Skeletal muscle satellite cell (primary cell): ENCODE results near the gene TANGO2.
A peak's percentile ranks its signal among the peaks of the same experiment; 100 is the strongest.

ENCODE experiments used
- H3K27me3 ChIP-seq: 2 replicates; pipeline ENCODE4 v1.7.0; 2013; ENCODE audit warnings: low read length; ENCODE audit not compliant: control insufficient read depth, insufficient read depth
- H3K36me3 ChIP-seq: 2 replicates; pipeline ENCODE4 v1.7.0; 2013; ENCODE audit warnings: mild to moderate bottlenecking, control low read depth, low read length; ENCODE audit not compliant: insufficient read depth
- H3K4me1 ChIP-seq: 2 replicates; pipeline ENCODE4 v1.7.0; 2013; ENCODE audit warnings: low read length; ENCODE audit not compliant: control insufficient read depth, insufficient read depth
- H3K4me2 ChIP-seq: 2 replicates; pipeline ENCODE4 v1.7.0; 2013; ENCODE audit warnings: mild to moderate bottlenecking, low read length
- H3K4me3 ChIP-seq: 2 replicates; pipeline ENCODE4 v1.7.0; 2013; ENCODE audit warnings: low read length
- H3K9ac ChIP-seq: 2 replicates; pipeline ENCODE4 v1.7.0; 2013; ENCODE audit warnings: mild to moderate bottlenecking, low read depth, low read length, moderate library complexity
- H3K9me3 ChIP-seq: replicated peaks from 2 replicates; pipeline ENCODE4 v1.7.0; 2013; ENCODE audit warnings: mild to moderate bottlenecking, control low read depth, low read length

The TANGO2 gene

DNA sequence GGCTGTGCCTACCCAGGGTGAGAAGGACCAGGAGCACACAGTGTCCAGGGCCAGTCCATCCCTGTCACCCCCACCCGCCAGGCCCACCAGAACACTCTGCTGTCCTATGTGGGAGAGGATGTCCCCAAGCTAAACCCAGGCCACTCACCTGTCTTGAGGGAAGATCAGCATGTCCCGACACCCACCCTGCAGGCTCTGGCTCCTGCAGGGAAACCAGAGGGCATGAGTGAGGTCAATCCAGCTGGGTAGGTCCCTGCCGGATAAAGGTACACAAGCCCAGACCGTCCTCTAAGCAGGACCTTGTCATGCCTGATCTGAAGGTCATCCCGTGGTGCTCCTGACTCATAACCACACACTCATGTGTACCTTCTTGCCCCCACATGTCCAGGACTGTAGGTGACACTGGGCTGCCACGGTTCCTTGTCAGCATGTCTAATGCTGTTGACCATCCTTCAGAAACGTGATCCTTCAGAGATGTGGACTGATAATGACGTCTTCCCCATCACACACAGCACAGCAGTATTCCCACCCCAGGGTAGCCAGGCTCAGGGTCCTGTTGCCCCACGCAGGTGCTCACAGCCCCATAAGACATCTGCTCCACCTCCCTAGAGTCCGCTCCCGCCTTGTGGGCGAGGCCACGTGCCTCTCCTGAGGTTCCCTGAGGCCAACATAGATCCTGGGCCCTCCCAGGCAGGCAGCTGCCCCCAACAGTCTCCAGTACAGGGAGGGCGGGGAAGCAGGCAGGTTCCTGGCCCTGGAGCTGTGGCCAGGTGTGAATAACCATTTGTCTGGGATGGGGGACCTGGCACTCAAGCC lies 10.4 kb upstream of the TANGO2 start:
- no peaks in the 10 kb centered on the region for H3K36me3 ChIP-seq
- H3K9me3 ChIP-seq = no peaks in the 10 kb centered on the region
- H3K27me3 ChIP-seq = peaks cover 11% of the 10 kb centered on the region
- H3K4me3 ChIP-seq = no peak overlapping the region
- peaks cover 2% of the 10 kb centered on the region for H3K4me1 ChIP-seq
- no peak overlapping the region for H3K9ac ChIP-seq
- H3K4me2 ChIP-seq = no peak overlapping the region

DNA sequence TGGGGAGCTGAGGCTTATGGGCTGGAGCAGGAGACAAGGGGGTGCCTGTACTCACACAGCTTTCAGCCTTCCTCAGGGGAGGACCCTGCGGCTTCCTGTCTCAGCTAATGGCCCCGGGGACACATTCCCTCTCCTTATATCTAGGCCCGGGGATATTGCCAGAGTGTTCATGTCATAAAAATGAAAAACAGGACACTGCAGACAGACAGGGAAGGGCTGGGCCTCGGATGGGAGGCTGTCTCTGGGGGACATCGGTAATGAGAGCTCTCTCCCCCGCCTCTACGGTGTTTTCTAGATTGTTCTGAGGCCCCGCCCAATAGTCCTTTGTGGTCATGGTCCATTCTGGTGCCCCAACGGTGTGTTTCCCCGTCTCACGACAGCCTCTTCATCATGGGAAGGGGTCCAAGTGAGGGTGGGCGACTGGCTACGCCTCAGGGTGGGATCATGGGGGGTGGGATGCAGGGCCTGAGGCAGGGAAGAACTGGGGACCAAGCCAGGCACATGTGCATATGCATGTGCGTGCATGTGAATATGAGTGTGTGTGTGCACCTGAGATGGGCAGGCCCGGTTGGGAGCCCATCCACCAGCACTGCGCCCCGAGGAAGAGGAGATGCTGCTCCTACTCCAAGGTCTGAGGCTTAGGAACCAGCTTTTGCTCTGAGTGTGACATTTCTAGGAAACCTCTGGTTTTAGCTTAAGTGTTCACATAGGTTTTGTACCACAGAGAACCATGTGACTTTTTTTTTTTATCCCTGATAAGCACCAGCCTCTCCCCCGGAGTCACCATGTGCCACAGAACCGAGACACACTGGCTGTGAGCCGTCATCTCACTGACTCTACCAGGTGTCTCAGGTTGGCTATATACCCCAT lies 9.6 kb upstream of the TANGO2 start:
- H3K9me3 ChIP-seq = no peaks in the 10 kb centered on the region
- no peaks in the 10 kb centered on the region for H3K36me3 ChIP-seq
- no peak overlapping the region for H3K4me2 ChIP-seq
- H3K27me3 ChIP-seq = peaks cover 12% of the 10 kb centered on the region
- no peak overlapping the region for H3K4me3 ChIP-seq
- peaks cover 2% of the 10 kb centered on the region for H3K4me1 ChIP-seq
- H3K9ac ChIP-seq = no peak overlapping the region

DNA sequence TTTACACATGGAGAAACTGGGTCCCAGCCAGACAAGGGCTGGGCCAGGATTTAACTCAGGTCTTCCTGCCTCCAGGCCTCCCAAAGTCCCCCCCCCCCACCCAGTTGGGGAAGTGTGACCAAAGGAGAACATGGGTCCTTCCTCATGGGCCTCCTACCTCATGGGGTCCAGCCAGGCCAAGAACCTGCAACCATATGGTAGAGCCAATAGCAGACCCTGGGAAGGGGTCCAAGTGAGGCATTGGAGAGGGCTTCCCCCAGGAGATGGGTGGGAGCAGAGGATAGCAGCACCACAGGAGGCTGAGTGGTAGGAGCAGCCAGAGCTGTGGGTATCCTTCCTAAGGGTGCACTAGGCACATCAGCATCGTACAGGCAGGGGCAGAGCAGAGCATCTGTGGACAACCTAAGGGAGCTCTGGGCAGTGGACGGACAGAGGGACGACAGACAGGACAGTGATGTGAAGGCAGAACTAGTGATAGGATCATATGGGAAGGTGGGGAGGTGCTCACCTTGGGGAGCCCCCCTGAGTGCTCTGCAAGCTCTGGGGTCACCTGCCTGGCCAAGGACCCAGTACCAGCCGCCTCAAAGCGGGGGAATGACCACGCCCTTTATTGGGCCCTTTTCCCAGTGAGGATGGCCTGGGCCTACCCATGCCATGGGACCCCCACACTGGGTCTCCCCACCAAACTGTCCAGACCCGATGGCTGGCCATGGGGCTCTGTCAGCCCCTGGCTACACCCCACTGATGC lies 8.7 kb upstream of the TANGO2 start:
- H3K4me3 ChIP-seq = no peak overlapping the region
- no peak overlapping the region for H3K9ac ChIP-seq
- peaks cover 6% of the 10 kb centered on the region for H3K4me1 ChIP-seq
- H3K4me2 ChIP-seq = no peak overlapping the region
- no peaks in the 10 kb centered on the region for H3K36me3 ChIP-seq
- no peaks in the 10 kb centered on the region for H3K9me3 ChIP-seq
- peaks cover 14% of the 10 kb centered on the region for H3K27me3 ChIP-seq

DNA sequence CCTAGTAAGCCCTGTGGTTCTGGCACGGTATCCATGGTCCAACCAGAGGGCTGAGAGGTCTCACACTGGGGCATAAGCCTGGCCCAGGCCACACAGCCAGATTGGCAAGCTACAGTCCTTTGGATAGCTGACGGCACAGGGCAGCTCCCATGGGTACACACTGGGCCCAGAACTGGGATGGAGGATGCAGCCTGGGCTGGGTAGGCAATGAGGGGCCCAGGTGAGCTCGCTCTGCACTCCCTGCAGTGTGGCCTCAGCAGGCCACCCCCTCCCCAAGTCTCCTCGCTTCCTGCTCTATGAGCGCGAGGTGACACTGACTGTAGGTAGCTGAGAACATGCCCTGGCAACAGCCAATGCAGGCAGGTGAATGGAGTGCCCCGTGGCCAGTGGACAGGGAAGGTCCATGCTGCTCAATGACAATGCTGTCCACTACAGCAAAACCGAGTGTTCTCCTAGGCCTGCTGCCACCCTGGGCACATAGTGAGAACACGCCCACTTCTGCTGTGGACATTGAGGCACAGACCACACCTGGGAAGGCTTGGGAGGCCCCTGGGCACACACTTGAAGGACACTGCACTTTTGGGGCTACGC lies 8.1 kb upstream of the TANGO2 start:
- Histone ChIP-seq H3K4me3 (no peak overlapping the region), H3K9me3 (no peaks in the 10 kb centered on the region), H3K4me1 (peaks cover 8% of the 10 kb centered on the region), H3K9ac (no peak overlapping the region), H3K4me2 (no peak overlapping the region), H3K27me3 (peaks cover 21% of the 10 kb centered on the region), H3K36me3 (no peaks in the 10 kb centered on the region)

DNA sequence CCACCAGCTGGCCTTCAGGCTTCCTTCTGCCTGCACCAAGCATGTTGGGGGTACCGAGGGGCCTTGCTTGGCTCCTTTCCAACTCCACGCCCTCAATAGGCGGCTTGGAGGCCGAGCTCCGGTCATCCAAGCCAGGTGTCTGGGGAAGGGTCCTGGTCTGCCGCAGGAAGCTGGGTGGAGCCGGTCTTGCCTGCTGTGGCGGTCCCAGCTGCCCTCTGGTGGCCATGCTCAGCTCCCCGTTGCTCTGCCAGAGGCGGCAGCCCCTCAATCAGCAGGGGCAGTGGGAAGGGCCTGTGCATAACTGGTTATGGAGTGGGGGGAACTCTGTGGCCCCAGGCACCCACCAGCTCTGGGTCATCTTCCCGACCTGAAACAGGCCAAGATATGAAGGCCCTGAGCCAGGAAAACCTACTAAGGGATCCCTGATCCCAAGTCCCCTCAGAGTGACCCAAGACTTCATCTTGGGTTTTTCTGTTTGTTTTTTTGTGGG lies 7.5 kb upstream of the TANGO2 start:
- no peak overlapping the region for H3K4me3 ChIP-seq
- H3K36me3 ChIP-seq = no peaks in the 10 kb centered on the region
- H3K9ac ChIP-seq = no peak overlapping the region
- H3K9me3 ChIP-seq = no peaks in the 10 kb centered on the region
- peaks cover 8% of the 10 kb centered on the region for H3K4me1 ChIP-seq
- no peak overlapping the region for H3K4me2 ChIP-seq
- peaks cover 26% of the 10 kb centered on the region for H3K27me3 ChIP-seq

DNA sequence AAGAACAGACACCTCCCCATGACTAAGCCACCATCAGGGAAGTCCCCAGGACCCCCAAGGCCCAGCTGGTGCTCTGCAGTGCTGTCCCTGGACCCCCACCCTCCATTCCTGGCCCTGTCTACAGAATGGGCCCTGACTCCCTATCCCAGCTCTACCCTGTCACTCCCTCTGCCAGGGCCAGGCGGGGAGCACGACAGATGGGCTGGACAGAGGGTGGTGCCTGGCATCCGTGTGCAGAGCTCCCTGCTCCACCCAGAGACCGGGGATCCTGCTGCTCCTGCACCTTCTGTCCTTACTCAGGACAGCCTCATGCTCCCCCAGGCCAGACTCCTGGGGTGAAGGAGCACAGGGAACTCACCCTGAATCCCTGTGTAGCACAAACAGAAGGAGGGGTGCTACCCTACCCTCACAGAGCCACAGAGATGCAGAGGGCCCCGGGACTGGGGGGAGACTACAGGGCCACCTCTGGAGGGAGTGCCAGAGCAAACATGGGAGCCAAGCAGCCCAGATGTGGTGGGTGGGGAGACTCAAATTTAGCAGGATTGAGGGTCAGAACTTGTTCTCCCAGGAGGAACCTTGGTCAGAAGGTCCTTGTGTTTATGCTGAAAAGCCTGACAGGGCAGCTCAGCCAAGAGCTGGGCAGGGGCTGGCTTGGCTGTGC lies 6.3 kb upstream of the TANGO2 start:
- no peak overlapping the region for H3K4me3 ChIP-seq
- H3K9me3 ChIP-seq = no peaks in the 10 kb centered on the region
- no peak overlapping the region for H3K4me2 ChIP-seq
- peaks cover 8% of the 10 kb centered on the region for H3K4me1 ChIP-seq
- no peak overlapping the region for H3K9ac ChIP-seq
- H3K36me3 ChIP-seq = no peaks in the 10 kb centered on the region
- H3K27me3 ChIP-seq = peaks cover 28% of the 10 kb centered on the region

DNA sequence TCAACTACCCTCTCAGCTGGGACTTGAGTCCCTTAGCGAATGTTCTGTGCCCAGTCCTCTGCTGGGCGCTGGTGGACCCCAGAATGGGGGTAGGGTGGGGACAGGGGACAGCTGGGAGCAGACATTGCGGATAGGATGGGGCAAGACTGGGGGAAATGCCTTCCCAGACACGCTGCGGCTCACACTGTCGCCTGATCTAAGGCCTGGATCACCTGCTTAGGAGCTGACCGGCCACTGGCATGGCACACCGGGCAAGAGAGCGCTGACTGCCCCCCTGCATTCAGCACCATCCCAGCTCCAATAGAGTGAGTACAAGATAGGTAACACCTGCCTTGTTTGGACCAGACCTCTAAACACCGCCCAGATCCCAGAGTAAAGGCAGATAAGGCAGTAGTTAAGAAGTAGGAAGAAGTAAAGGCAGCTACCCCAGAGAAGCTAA lies 5.7 kb upstream of the TANGO2 start:
- Histone ChIP-seq H3K4me2 (no peak overlapping the region), H3K27me3 (peaks cover 28% of the 10 kb centered on the region), H3K4me1 (peaks cover 8% of the 10 kb centered on the region), H3K9ac (no peak overlapping the region), H3K36me3 (no peaks in the 10 kb centered on the region), H3K4me3 (no peak overlapping the region), H3K9me3 (no peaks in the 10 kb centered on the region)

DNA sequence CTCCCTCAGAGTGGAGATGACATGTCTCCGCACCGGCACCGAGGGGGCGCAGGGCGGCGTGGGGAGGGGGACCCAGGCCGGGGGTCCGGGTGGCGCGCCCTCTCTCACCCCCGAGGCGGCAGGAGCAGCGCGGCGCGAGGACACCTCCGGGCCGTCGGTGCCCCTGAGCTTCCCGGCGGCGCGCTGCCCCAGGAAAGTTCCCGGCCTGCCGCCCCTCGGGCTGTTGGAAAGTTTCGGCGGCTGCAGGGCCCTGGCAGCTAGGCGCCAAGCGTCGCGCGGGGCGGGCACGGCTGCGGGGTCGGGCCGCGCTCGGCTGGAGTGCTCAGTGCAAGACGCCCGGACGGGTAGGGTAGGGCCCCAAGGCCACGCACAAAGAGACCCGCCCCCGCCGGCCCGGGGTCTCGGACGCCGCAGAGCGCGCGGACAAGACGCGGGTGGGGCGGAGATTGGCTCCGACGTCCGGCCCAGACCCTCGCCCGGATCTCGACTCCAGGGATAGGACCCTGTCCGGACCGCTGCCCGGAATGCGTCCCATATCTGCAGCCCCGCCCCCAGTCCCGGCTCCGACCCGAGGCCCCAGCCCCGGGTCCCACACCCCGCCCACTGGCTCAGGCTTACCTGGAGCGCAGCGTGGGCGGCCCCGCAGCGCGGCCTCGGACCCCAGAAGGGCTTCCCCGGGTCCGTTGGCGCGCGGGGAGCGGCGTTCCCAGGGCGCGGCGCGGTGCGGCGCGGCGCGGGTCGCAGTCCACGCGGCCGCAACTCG lies 4.8 kb upstream of the TANGO2 start:
- H3K4me3 ChIP-seq = peak overlapping the region; percentile 72
- H3K9me3 ChIP-seq = no peaks in the 10 kb centered on the region
- peaks cover 28% of the 10 kb centered on the region for H3K27me3 ChIP-seq
- H3K36me3 ChIP-seq = no peaks in the 10 kb centered on the region
- H3K4me2 ChIP-seq = peak overlapping the region; percentile 82
- peaks cover 11% of the 10 kb centered on the region for H3K4me1 ChIP-seq
- peak overlapping the region; percentile 38 for H3K9ac ChIP-seq

DNA sequence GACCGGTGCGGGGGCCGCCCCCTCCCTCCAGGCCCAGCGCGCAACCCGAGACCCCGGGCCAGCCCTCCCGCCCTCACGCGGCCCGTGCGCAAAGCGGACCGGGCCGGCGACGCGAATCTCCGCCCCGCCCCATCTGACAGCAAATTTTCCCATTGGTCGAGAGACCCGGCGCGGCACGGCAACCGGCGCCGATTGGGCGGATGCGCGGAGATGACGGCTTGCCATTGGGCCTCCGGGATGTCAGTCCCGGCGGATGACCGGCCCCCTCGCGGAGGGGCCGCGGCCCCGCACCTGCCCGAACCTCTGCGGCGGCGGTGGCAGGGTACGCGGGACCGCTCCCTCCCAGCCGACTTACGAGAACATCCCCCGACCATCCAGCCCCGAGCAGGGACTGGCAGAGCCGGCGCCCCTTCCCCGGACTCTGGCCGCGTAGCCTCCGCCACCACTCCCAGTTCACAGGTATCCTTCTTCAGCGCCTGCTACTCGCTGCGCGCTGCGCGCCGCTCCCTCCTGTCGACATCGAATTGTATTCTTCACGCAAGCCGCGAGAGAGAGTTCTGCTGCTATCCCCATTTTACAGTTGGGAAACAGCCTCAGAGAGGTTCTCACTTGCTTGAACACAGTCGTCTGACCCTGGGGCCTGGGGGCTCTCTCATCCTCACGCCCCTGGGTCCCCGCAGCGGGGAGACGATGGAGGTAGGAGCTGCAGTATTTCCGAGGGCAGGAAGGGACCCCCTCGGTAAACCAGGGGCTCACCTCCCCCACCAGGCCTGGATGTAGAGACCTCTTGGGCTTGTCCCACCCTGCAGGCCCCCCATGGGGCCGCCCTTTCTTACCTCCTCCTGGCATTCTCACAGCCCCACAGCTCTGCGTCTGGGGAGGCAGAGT lies 3.9 kb upstream of the TANGO2 start, which contains the start of gene ARVCF:
ARVCF (minus strand) TSS at position 90 of the 888 bp plus-strand sequence. CDS start 26,029 bp downstream, outside the sequence.
- no peaks in the 10 kb centered on the region for H3K9me3 ChIP-seq
- H3K27me3 ChIP-seq = peaks cover 28% of the 10 kb centered on the region
- no peaks in the 10 kb centered on the region for H3K36me3 ChIP-seq
- H3K4me3 ChIP-seq = peak within 1 kb of the TSS; percentile 72
- peak within 1 kb of the TSS; percentile 38 for H3K9ac ChIP-seq
- peaks cover 16% of the 10 kb centered on the region for H3K4me1 ChIP-seq
- peak within 1 kb of the TSS; percentile 82 for H3K4me2 ChIP-seq
